Measurements from ENCODE around the gene SIN3B. TPM values are rescaled to one million over a fixed set of nuclear protein-coding genes. Genes with fewer than 3 reads are reported as not detected.

SIN3B gene
- total and polyA plus RNA-seq, 9 of the 15 experiments (the other 6 are each of a cell fraction or from before 2014, with no cell fraction given), result 0.51 to 34.2 (median 14.3) TPM

DNA sequence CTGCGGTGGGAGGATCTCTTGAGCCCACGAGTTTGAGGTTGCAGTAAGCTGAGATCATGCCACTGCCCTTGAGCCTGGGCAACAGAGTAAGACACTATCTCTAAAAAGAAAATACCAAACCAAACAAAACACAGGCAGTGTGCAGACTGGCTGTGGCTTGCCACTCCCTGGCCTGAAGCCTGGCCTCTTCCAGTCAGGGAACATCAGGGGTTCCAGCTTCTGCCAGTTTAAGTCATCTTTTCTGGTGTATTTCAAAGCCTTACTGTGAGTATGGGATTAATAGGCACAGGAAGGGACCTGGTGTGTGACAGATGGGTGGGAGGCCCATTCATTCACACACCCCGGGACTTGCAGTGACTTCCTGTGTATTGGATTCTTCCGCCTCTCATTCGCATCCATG is 32.6 kb downstream of the SIN3B start (continued):
- TF ChIP-seq ZNF592 (IDR thresholded peaks at IDR 0.05) (no peak), E2F3 (CRISPR knock-in tag; IDR thresholded peaks at IDR 0.05) (no peak), CBFB (CRISPR knock-in tag; IDR thresholded peaks at IDR 0.05) (no peak)
- TF ChIP-seq, protein P1, sequence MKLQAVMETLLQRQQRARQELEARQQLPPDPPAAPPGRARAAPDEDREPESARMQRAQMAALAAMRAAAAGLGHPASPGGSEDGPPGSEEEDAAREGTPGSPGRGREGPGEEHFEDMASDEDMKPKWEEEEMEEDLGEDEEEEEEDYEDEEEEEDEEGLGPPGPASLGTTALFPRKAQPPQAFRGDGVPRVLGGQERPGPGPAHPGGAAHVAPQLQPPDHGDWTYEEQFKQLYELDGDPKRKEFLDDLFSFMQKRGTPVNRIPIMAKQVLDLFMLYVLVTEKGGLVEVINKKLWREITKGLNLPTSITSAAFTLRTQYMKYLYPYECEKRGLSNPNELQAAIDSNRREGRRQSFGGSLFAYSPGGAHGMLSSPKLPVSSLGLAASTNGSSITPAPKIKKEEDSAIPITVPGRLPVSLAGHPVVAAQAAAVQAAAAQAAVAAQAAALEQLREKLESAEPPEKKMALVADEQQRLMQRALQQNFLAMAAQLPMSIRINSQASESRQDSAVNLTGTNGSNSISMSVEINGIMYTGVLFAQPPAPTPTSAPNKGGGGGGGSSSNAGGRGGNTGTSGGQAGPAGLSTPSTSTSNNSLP (IDR thresholded peaks at IDR 0.05; ENCODE audit: borderline replicate concordance, low read depth, low read length), result no peak
